ENCODE results near the gene PCDHA1.

GRCh38 chr5:140791089-140791488 lies 5.1 kb downstream of the PCDHA1 start:
- TF ChIP-seq, protein P1, sequence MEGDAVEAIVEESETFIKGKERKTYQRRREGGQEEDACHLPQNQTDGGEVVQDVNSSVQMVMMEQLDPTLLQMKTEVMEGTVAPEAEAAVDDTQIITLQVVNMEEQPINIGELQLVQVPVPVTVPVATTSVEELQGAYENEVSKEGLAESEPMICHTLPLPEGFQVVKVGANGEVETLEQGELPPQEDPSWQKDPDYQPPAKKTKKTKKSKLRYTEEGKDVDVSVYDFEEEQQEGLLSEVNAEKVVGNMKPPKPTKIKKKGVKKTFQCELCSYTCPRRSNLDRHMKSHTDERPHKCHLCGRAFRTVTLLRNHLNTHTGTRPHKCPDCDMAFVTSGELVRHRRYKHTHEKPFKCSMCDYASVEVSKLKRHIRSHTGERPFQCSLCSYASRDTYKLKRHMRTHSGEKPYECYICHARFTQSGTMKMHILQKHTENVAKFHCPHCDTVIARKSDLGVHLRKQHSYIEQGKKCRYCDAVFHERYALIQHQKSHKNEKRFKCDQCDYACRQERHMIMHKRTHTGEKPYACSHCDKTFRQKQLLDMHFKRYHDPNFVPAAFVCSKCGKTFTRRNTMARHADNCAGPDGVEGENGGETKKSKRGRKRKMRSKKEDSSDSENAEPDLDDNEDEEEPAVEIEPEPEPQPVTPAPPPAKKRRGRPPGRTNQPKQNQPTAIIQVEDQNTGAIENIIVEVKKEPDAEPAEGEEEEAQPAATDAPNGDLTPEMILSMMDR (conservative IDR thresholded peaks at IDR 0.05; ENCODE audit: low read length): no peak
- TF ChIP-seq EZH2phosphoT487 (IDR thresholded peaks at IDR 0.05; ENCODE audit: borderline replicate concordance): no peak

Measured in Loucy (cell line).